ENCODE data around the gene SMIM33.

DNA sequence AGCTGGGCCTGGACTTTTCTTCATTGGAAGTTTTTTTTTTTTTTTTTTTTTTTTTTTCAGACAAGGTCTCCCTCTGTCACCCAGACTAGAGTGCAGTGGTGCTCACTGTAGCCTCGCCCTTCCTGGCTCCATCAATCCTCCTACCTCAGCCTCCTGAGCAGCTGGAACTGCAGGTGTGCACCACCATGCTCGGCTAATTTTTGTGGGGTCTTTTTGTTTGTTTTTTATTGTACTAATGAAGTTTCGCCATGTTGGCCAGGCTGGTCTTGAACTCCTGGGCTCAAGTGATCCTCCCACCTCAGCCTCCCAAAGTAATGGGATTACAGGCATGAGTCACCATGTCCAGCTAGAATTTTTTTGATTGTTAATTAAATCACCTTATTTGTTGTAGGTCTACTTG lies 35.1 kb upstream of the SMIM33 start:
- TF ChIP-seq, protein P1, sequence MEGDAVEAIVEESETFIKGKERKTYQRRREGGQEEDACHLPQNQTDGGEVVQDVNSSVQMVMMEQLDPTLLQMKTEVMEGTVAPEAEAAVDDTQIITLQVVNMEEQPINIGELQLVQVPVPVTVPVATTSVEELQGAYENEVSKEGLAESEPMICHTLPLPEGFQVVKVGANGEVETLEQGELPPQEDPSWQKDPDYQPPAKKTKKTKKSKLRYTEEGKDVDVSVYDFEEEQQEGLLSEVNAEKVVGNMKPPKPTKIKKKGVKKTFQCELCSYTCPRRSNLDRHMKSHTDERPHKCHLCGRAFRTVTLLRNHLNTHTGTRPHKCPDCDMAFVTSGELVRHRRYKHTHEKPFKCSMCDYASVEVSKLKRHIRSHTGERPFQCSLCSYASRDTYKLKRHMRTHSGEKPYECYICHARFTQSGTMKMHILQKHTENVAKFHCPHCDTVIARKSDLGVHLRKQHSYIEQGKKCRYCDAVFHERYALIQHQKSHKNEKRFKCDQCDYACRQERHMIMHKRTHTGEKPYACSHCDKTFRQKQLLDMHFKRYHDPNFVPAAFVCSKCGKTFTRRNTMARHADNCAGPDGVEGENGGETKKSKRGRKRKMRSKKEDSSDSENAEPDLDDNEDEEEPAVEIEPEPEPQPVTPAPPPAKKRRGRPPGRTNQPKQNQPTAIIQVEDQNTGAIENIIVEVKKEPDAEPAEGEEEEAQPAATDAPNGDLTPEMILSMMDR (IDR thresholded peaks at IDR 0.05) = no peak
- TF ChIP-seq POLR2A (IDR thresholded peaks at IDR 0.05) = no peak
